Breast epithelium (tissue), 3 donors: ENCODE data around the gene APOO.

Experiments
- CTCF ChIP-seq, 3 donors: fragments of 450-650 bp; IDR thresholded peaks; one replicate each; pipeline ENCODE4 v1.5.1; 2016 to 2017; ENCODE audit warnings: antibody characterized with exemption in 3 of 3, mild to moderate bottlenecking in 3 of 3, moderate library complexity in 3 of 3
- POLR2A ChIP-seq: fragments of 450-650 bp; IDR thresholded peaks from one replicate; pipeline ENCODE4 v1.6.1; 2016; ENCODE audit warnings: antibody characterized with exemption, mild to moderate bottlenecking, moderate library complexity
- POLR2AphosphoS5 ChIP-seq, 3 donors: sonication (generic); formaldehyde crosslinking; IDR thresholded peaks; one replicate each; pipeline ENCODE4 v1.6.1; 2017; ENCODE audit warnings: antibody characterized with exemption in 3 of 3

GRCh38 chrX:23919148-23919547 is 11.4 kb upstream of the APOO start:
- TF ChIP-seq POLR2AphosphoS5 (IDR thresholded peaks at IDR 0.05) = no peak
- TF ChIP-seq POLR2A = no peak
- TF ChIP-seq CTCF (IDR thresholded peaks at IDR 0.05) = no peak
